Adrenal gland (tissue), 5 donors: ENCODE results near the gene EGFLAM.

Source experiments
- POLR2A ChIP-seq, 2 donors: fragments of 450-650 bp; IDR thresholded peaks; one replicate each; pipeline ENCODE4 v1.6.1; 2017; ENCODE audit warnings: antibody characterized with exemption in 2 of 2, mild to moderate bottlenecking in 2 of 2, moderate library complexity in 1 of 2
- TF ChIP-seq, protein P1 (sequence below), 6 experiments: fragments of 450-650 bp in 4 of 6; fragments of 200-600 bp in 2 of 6; sonication (generic) in 1 of 6; IDR thresholded peaks; 1 replicate in 5 of 6; 2 replicates in 1 of 6; pipeline versions ENCODE4 v1.5.1 to v1.8.0; 2016 to 2021; ENCODE audit warnings: antibody characterized with exemption in 6 of 6, mild to moderate bottlenecking in 2 of 6, moderate library complexity in 1 of 6
- donor health status: DM: no; HTN: no; CAD: no.

DNA sequence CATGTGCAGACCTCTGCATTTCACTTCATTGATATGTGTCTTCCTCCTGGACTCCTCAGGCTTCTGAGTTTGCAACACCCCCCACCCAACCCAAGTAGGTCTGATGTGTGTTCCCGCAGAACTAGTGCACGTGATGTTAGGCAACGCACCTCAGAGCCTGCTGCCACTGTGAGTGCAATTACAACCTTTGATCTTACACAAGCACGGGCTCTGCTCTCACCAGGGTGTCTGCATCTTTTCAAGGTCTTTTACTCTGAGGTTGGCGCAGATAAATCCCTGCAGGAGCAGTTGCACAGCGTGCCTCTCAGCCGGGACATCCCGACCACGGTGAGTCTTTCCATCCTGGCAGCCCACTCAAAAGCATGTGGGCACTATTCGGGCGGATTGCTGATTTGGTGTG lies 80.1 kb downstream of the EGFLAM start:
- TF ChIP-seq, protein P1, sequence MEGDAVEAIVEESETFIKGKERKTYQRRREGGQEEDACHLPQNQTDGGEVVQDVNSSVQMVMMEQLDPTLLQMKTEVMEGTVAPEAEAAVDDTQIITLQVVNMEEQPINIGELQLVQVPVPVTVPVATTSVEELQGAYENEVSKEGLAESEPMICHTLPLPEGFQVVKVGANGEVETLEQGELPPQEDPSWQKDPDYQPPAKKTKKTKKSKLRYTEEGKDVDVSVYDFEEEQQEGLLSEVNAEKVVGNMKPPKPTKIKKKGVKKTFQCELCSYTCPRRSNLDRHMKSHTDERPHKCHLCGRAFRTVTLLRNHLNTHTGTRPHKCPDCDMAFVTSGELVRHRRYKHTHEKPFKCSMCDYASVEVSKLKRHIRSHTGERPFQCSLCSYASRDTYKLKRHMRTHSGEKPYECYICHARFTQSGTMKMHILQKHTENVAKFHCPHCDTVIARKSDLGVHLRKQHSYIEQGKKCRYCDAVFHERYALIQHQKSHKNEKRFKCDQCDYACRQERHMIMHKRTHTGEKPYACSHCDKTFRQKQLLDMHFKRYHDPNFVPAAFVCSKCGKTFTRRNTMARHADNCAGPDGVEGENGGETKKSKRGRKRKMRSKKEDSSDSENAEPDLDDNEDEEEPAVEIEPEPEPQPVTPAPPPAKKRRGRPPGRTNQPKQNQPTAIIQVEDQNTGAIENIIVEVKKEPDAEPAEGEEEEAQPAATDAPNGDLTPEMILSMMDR (IDR thresholded peaks at IDR 0.05): no peak
- no peak for TF ChIP-seq POLR2A (IDR thresholded peaks at IDR 0.05)
